Natural killer cell treated with Interleukin-12 subunit alpha and Interleukin-12 subunit beta and Interleukin-15 and Interleukin-18, amount 100 ng/mL, for 72 hours (primary cell): ENCODE data around the gene OLIG2. TPM values are rescaled to one million over a fixed set of nuclear protein-coding genes. Genes with fewer than 3 reads are reported as not detected.

Source experiments
- ATAC-seq, 2 donors: fragments of 150-1000 bp; cut with Tn5 transposase in 1 of 2; sonication (Bioruptor Pico), chemical (Tn5 transposase) in 1 of 2; 2 replicates each; pipeline ENCODE4 v1.10.0; 2021
- DNase-seq: peaks from one replicate; pipeline ENCODE4 v3.0.0; 2022; ENCODE audit warnings: low spot score
- H3K27ac Mint-ChIP-seq, 2 donors: 1 replicate in 1 of 2; 2 replicates in 1 of 2; pipeline ENCODE4 v1.8.0; 2022; ENCODE audit warnings: mixed read lengths in 2 of 2, mild to moderate bottlenecking in 1 of 2, moderate library complexity in 1 of 2
- H3K27me3 Mint-ChIP-seq, 2 donors: 1 replicate in 1 of 2; 2 replicates in 1 of 2; pipeline ENCODE4 v1.8.0; 2022; ENCODE audit warnings: mixed read lengths in 2 of 2
- H3K36me3 Mint-ChIP-seq: one replicate; pipeline ENCODE4 v1.8.0; 2022; ENCODE audit warnings: mixed read lengths
- H3K4me1 Mint-ChIP-seq, 2 donors: 1 replicate in 1 of 2; 2 replicates in 1 of 2; pipeline ENCODE4 v1.8.0; 2022; ENCODE audit warnings: low read depth in 2 of 2, mixed read lengths in 2 of 2, mild to moderate bottlenecking in 1 of 2
- H3K4me3 Mint-ChIP-seq: one replicate; pipeline ENCODE4 v1.8.0; 2022; ENCODE audit warnings: mixed read lengths
- H3K9me3 Mint-ChIP-seq: 2 replicates; pipeline ENCODE4 v1.8.0; 2022; ENCODE audit warnings: mixed read lengths
- total RNA-seq, 2 donors: library from RNA; stranded (reverse); gene quantifications; one replicate each; pipeline ENCODE4 v1.2.3, GENCODE V29; 2022

OLIG2 gene
- total RNA-seq, 2 donors from 2014 or later: not detected

DNA sequence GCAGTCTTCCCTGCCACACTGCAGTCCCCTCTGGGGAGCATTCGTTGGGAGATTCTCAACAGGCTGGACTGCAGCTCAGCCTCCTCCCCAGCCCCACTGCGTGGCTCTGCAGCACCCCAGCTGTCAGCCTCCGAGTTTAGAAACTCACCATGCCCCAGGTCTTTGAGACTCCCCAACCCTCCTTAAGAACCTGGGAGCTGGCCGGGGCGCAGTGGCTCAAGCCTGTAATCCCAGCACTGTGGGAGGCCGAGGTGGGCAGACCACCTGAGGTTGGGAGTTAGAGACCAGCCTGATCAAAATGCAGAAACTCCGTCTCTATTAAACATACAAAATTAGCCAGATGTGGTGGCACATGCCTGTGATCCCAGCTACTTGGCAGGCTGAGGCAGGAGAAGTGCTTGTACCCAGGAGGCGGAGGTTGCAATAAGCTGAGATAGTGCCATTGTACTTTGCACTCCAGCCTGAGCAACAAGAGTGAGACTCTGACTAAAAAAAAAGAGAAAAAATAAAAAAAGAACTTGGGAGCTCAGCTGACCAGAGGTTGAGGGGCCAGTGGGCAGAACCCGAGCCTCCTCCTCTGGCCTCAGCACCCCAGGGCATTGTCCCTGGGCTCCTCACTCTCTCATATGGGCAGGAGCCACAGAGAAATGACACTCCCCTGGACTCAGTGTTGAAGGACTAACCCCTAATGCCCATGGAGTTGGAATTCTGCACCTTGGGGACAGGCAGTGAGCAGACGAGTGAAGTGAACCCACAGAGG lies 5.6 kb downstream of the OLIG2 start:
- H3K27ac Mint-ChIP-seq: no peak overlapping the region
- H3K36me3 Mint-ChIP-seq: no peaks in the 10 kb centered on the region
- H3K27me3 Mint-ChIP-seq: peaks cover 24 to 38% of the 10 kb centered on the region in 2 donors
- no peak overlapping the region for H3K4me3 Mint-ChIP-seq
- DNase-seq (no peak), ATAC-seq (no peak)
- H3K9me3 Mint-ChIP-seq: no peaks in the 10 kb centered on the region
- peaks cover 25 to 32% of the 10 kb centered on the region in 2 donors for H3K4me1 Mint-ChIP-seq

DNA sequence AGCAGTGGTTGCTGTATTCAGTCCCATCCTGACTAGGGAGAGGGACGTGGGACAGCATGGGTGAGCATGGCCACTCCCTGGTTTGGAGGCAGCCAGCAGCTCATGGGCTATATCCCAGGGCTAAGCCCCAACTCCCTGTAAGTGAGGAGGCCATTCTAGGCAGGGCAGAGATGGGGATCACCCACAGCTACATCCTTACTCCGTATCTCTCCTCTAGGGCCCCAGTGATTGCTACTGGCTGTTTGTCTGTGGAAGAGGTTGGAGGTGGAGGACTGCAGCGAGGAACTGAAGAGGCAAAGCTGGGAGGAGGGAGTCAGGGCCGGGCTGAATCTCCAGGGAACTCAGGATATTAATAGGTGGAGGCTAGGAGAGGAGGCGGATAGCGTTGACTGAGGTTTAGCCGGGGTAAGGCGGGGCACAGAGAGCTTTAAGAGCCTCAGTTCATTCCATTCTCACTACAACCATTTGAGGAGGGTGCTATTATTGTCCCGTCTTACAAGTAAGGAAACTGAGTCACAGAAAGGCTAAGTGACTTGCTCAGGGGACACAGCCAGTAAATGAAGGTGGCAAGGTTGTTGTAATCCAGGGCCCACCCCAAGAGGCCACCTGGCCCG lies 6.8 kb downstream of the OLIG2 start:
- Mint-ChIP-seq H3K36me3 (no peaks in the 10 kb centered on the region), H3K27ac (peak overlapping the region in 1 of 2 donors; percentile 70), H3K9me3 (no peaks in the 10 kb centered on the region), H3K27me3 (peaks cover 16 to 32% of the 10 kb centered on the region in 2 donors), H3K4me1 (peaks cover 31 to 36% of the 10 kb centered on the region in 2 donors), H3K4me3 (no peak overlapping the region)
- no peak for DNase-seq
- no peak for ATAC-seq

- Mint-ChIP-seq H3K4me1 (peaks cover 31 to 36% of the 10 kb centered on the region in 2 donors), H3K4me3 (no peak overlapping the region), H3K27me3 (peaks cover 14 to 28% of the 10 kb centered on the region in 2 donors), H3K27ac (no peak overlapping the region), H3K9me3 (no peaks in the 10 kb centered on the region), H3K36me3 (no peaks in the 10 kb centered on the region)
- ATAC-seq (no peak), DNase-seq (no peak)
These were observed 7.6 kb downstream of the OLIG2 start for GRCh38 chr21:33033094-33033951.

GRCh38 chr21:33033961-33034413 lies 8.3 kb downstream of the OLIG2 start:
- no peak overlapping the region for H3K27ac Mint-ChIP-seq
- no peaks in the 10 kb centered on the region for H3K36me3 Mint-ChIP-seq
- H3K4me1 Mint-ChIP-seq: peaks cover 26 to 30% of the 10 kb centered on the region in 2 donors
- H3K4me3 Mint-ChIP-seq: no peak overlapping the region
- peaks cover 14 to 21% of the 10 kb centered on the region in 2 donors for H3K27me3 Mint-ChIP-seq
- ATAC-seq: no peak
- H3K9me3 Mint-ChIP-seq: no peaks in the 10 kb centered on the region
- DNase-seq: no peak

GRCh38 chr21:33035147-33035546 lies 9.4 kb downstream of the OLIG2 start:
- H3K4me1 Mint-ChIP-seq: peaks cover 18 to 19% of the 10 kb centered on the region in 2 donors
- DNase-seq (no peak), ATAC-seq (no peak)
- peaks cover 6 to 10% of the 10 kb centered on the region in 2 donors for H3K27me3 Mint-ChIP-seq
- no peak overlapping the region for H3K27ac Mint-ChIP-seq
- H3K9me3 Mint-ChIP-seq: no peaks in the 10 kb centered on the region
- H3K4me3 Mint-ChIP-seq: no peak overlapping the region
- H3K36me3 Mint-ChIP-seq: no peaks in the 10 kb centered on the region

DNA sequence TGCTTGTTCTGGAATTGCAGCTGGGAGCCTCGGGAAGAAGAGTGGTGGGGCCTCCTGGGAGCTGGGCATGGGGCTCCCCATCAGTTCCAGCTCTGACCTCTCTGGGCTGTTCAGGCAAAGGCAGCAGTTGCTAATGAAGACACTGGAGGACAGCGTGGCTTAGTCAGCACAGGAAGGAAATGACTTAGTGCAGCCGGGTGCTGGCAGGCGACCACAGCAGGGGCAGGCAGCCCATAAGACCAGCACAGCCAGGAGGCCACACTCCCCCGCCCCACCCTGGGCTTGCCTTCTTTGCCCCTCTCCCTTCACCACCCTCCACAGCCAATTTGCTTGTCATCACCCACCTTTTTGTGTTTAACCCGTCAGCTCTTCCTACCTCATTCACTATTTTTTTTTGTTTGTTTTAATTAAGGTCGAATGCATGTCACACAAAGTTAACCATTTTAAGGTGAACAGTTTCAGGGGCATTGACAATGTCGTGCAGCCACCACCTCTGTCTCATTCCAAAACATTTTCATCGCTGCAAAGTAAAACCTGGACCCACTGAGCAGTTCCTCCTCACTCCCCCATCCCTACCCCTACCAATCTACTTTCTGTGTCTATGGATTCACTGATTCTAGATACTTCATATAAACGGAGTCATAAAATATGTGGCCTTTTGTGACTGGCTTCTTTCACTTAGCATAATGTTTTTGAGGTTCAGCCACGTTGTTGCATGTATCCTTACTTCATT lies 10.9 kb downstream of the OLIG2 start:
- ATAC-seq: peak; percentile 95 to 97
- H3K27ac Mint-ChIP-seq: peak overlapping the region; percentile 44 to 69
- DNase-seq: peak; percentile 74
- peaks cover 18 to 19% of the 10 kb centered on the region in 2 donors for H3K4me1 Mint-ChIP-seq
- H3K27me3 Mint-ChIP-seq: peaks cover 8 to 13% of the 10 kb centered on the region in 2 donors
- H3K4me3 Mint-ChIP-seq: peak overlapping the region; percentile 59
- no peaks in the 10 kb centered on the region for H3K9me3 Mint-ChIP-seq
- H3K36me3 Mint-ChIP-seq: peaks cover 5% of the 10 kb centered on the region

- Mint-ChIP-seq H3K27me3 (peaks cover 3 to 10% of the 10 kb centered on the region in 2 donors), H3K27ac (peak overlapping the region; percentile 44 to 69), H3K9me3 (no peaks in the 10 kb centered on the region), H3K4me1 (peaks cover 18 to 20% of the 10 kb centered on the region in 2 donors), H3K36me3 (peaks cover 5% of the 10 kb centered on the region), H3K4me3 (peak overlapping the region; percentile 59)
- DNase-seq (no peak), ATAC-seq (no peak)
These were observed 11.8 kb downstream of the OLIG2 start for GRCh38 chr21:33037501-33037900.

GRCh38 chr21:33039536-33039935 lies 13.8 kb downstream of the OLIG2 start:
- Mint-ChIP-seq H3K27ac (no peak overlapping the region), H3K27me3 (peaks cover 12% of the 10 kb centered on the region in 2 donors), H3K36me3 (peaks cover 5% of the 10 kb centered on the region), H3K4me1 (peaks cover 23 to 24% of the 10 kb centered on the region in 2 donors), H3K4me3 (no peak overlapping the region), H3K9me3 (no peaks in the 10 kb centered on the region)
- DNase-seq: no peak
- no peak for ATAC-seq

DNA sequence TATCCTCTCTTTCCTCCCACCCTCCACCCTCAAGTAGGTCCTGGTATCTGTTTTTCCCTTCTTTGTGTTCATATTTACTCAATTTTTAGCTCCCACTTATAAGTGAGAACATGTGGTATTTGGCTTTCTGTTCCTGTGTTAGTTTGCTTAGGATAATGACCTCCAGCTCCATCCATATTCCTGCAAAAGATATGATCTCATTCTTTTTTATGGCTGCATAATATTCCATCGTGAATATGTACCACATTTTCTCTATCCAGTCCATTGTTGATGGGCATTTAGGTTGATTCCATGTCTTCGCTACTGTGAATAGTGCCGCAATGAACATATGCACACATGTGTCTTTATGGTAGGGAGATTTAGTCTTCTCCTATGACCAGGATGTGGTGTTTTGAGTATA lies 14.5 kb downstream of the OLIG2 start:
- H3K27ac Mint-ChIP-seq: no peak overlapping the region
- H3K27me3 Mint-ChIP-seq: peaks cover 16 to 19% of the 10 kb centered on the region in 2 donors
- DNase-seq: no peak
- H3K36me3 Mint-ChIP-seq: peaks cover 5% of the 10 kb centered on the region
- no peaks in the 10 kb centered on the region for H3K9me3 Mint-ChIP-seq
- ATAC-seq: no peak
- peaks cover 23 to 24% of the 10 kb centered on the region in 2 donors for H3K4me1 Mint-ChIP-seq
- no peak overlapping the region for H3K4me3 Mint-ChIP-seq

- ATAC-seq (peak in 1 of 2 donors; percentile 57), DNase-seq (no peak)
- Mint-ChIP-seq H3K9me3 (no peaks in the 10 kb centered on the region), H3K27me3 (peaks cover 24 to 33% of the 10 kb centered on the region in 2 donors), H3K36me3 (peaks cover 5% of the 10 kb centered on the region), H3K4me3 (no peak overlapping the region), H3K27ac (no peak overlapping the region), H3K4me1 (peaks cover 15% of the 10 kb centered on the region in 2 donors)
These were observed 16.2 kb downstream of the OLIG2 start for GRCh38 chr21:33041981-33042380.

DNA sequence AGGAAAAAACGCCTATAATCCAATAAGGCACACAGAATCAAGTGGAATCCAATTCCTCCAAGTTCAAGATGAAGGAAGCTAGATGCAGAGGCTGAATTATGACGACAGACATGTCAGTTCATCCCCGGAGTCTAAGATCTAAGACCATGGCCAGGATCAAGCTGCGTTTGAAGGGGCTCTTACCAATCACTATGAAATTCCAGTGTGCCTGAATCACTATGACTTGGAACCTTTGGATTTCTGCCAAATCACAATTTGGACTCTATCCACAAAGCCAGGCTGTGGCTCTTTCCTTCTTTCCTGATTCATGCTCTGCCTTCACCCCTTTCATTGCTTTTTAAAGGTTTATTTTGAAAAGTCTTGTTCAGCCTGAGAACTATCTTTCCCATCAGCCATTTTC lies 17.1 kb downstream of the OLIG2 start:
- peaks cover 30 to 42% of the 10 kb centered on the region in 2 donors for H3K27me3 Mint-ChIP-seq
- H3K4me3 Mint-ChIP-seq: no peak overlapping the region
- peaks cover 7% of the 10 kb centered on the region in 2 donors for H3K4me1 Mint-ChIP-seq
- H3K9me3 Mint-ChIP-seq: no peaks in the 10 kb centered on the region
- H3K27ac Mint-ChIP-seq: no peak overlapping the region
- H3K36me3 Mint-ChIP-seq: peaks cover 5% of the 10 kb centered on the region
- DNase-seq (no peak), ATAC-seq (no peak)

DNA sequence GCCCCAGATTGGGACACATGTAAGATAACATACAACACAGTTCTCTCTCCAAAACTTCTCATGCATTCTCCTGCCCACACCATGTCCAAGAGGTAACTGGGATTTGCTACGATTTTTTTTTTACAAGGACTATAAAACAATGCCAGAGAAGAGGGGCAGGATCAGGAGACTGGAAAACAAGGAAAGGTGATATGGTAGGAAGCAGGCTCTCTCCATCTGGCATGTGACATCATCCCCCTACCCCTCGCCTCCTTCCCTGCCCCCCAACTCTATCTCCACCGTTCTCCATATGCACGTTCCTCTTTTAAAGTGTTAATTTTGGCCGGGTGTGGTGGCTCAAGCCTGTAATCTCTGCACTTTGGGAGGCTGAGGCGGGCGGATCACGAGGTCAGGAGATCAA lies 20.7 kb downstream of the OLIG2 start:
- Mint-ChIP-seq H3K4me1 (peaks cover 11% of the 10 kb centered on the region in 2 donors), H3K27me3 (peaks cover 28 to 52% of the 10 kb centered on the region in 2 donors), H3K4me3 (no peak overlapping the region), H3K36me3 (no peaks in the 10 kb centered on the region), H3K27ac (no peak overlapping the region), H3K9me3 (no peaks in the 10 kb centered on the region)
- DNase-seq: no peak
- ATAC-seq: no peak

- H3K4me3 Mint-ChIP-seq: no peak overlapping the region
- peaks cover 8 to 11% of the 10 kb centered on the region in 2 donors for H3K4me1 Mint-ChIP-seq
- no peaks in the 10 kb centered on the region for H3K36me3 Mint-ChIP-seq
- DNase-seq (no peak), ATAC-seq (no peak)
- H3K9me3 Mint-ChIP-seq: no peaks in the 10 kb centered on the region
- peaks cover 27 to 54% of the 10 kb centered on the region in 2 donors for H3K27me3 Mint-ChIP-seq
- peak overlapping the region in 1 of 2 donors; percentile 2 for H3K27ac Mint-ChIP-seq
These were observed 21.5 kb downstream of the OLIG2 start for GRCh38 chr21:33047231-33047630.
